Testis (tissue), 3 donors: ENCODE results near the gene PLA1A. TPM values are rescaled to one million over a fixed set of nuclear protein-coding genes. Genes with fewer than 3 reads are reported as not detected.

Experiments used
- DNase-seq: peaks from one replicate; pipeline ENCODE4 v3.0.0-alpha.2; 2019
- H3K27ac ChIP-seq, 2 donors: fragments of 200-600 bp; sonication (generic); one replicate each; pipeline ENCODE4 v1.5.1; 2019
- H3K27me3 ChIP-seq: fragments of 200-600 bp; sonication (generic); one replicate; pipeline ENCODE4 v1.5.1; 2019
- H3K36me3 ChIP-seq: fragments of 200-600 bp; sonication (generic); one replicate; pipeline ENCODE4 v1.5.1; 2017; ENCODE audit warnings: low read depth; ENCODE audit errors: missing control alignments
- H3K4me1 ChIP-seq: fragments of 200-600 bp; sonication (generic); one replicate; pipeline ENCODE4 v1.5.1; 2019
- H3K4me3 ChIP-seq, 2 donors: fragments of 200-600 bp; sonication (generic); one replicate each; pipeline ENCODE4 v1.5.1; 2017 to 2019
- H3K9me3 ChIP-seq: fragments of 200-600 bp; sonication (generic); one replicate; pipeline ENCODE4 v1.5.1; 2017
- POLR2A ChIP-seq: fragments of 450-650 bp; IDR thresholded peaks from one replicate; pipeline ENCODE4 v1.6.1; 2017; ENCODE audit warnings: antibody characterized with exemption, mild to moderate bottlenecking, moderate library complexity
- WGBS, 2 donors: methylation state at CpG; one replicate each; pipeline ENCODE4 v1.1.5; 2018; 5-methylcytosine and 5-hydroxymethylcytosine counted together
- intact Hi-C: fragments of 100-400 bp; cut with DNase I; formaldehyde crosslinking; loops from one replicate; pipeline ENCODE4 v1.15.1; 2023; ENCODE audit warnings: low total_unique reads
- polyA plus RNA-seq: library from polyadenylated mRNA; stranded (reverse); fragments of 350-450 nt; fragmentation: Illumina TruSeq; extraction: RNeasy Lipid Tissue Mini Kit (QIAGEN cat#74804); gene quantifications from one replicate; pipeline ENCODE4 v1.2.3, GENCODE V29; 2014; ENCODE audit warnings: low read depth, low replicate concordance; ENCODE audit not compliant: insufficient read depth
- total RNA-seq, 2 donors: library from RNA; depleted of rRNA; stranded (reverse); fragments of >200 nt; gene quantifications; one replicate each; pipeline ENCODE4 v1.2.3, GENCODE V29; 2016
- TF ChIP-seq, protein P1 (sequence below), 3 experiments: fragments of 450-650 bp in 2 of 3; fragments of 200-600 bp in 1 of 3; sonication (generic) in 1 of 3; IDR thresholded peaks; one replicate each; pipeline ENCODE4 v1.5.1; 2016 to 2019; ENCODE audit warnings: antibody characterized with exemption in 3 of 3, mild to moderate bottlenecking in 2 of 3, moderate library complexity in 1 of 3

Gene PLA1A
- total and polyA plus RNA-seq, 3 donors from 2014 or later: 0.87 to 8.7 (median 2.7) TPM

DNA sequence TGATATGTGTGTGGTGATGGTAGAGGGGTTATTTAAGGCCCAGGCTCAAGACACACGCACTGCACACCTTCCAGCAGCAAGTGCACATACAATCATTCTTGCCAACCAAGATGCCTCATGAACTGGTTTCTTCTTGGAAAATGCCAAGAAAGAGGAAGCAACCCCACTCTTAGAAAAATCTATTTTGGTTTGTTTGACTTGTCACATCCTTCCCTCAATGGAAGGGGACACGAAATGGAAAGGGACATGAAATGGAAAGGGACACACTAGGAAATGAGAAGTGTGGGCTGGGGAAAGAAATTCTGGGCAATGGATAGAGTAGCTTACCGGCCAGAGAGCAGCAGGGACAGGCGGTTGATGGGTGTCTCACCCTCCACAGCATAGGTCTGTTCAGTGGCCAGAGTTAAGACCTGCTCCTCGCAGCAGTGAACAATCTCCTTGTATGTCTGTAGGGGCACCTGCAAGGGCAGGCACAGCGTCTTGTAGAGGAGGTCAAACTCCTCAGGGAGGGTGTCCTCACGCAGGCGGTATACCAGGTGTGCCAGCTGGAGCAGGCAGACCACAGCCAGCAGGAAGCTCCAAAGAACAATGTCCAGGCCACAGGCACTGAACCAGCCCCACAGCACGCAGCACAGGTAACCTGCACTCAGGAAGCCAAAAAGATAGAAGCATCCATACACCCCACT, 62.1 kb downstream of the PLA1A start:
- Histone ChIP-seq H3K4me1 (peaks cover 22% of the 10 kb centered on the region), H3K27me3 (no peaks in the 10 kb centered on the region), H3K36me3 (no peaks in the 10 kb centered on the region), H3K9me3 (no peaks in the 10 kb centered on the region), H3K4me3 (no peak overlapping the region), H3K27ac (peak overlapping the region; percentile 6 to 33)
- TF ChIP-seq, protein P1, sequence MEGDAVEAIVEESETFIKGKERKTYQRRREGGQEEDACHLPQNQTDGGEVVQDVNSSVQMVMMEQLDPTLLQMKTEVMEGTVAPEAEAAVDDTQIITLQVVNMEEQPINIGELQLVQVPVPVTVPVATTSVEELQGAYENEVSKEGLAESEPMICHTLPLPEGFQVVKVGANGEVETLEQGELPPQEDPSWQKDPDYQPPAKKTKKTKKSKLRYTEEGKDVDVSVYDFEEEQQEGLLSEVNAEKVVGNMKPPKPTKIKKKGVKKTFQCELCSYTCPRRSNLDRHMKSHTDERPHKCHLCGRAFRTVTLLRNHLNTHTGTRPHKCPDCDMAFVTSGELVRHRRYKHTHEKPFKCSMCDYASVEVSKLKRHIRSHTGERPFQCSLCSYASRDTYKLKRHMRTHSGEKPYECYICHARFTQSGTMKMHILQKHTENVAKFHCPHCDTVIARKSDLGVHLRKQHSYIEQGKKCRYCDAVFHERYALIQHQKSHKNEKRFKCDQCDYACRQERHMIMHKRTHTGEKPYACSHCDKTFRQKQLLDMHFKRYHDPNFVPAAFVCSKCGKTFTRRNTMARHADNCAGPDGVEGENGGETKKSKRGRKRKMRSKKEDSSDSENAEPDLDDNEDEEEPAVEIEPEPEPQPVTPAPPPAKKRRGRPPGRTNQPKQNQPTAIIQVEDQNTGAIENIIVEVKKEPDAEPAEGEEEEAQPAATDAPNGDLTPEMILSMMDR (IDR thresholded peaks at IDR 0.05): no peak
- no peak for TF ChIP-seq POLR2A
- DNase-seq: no peak
- intact Hi-C loops: no loop called here
- WGBS, 2 donors: 86% methylated on average over 5 to 9 of the region's 9 CpGs

DNA sequence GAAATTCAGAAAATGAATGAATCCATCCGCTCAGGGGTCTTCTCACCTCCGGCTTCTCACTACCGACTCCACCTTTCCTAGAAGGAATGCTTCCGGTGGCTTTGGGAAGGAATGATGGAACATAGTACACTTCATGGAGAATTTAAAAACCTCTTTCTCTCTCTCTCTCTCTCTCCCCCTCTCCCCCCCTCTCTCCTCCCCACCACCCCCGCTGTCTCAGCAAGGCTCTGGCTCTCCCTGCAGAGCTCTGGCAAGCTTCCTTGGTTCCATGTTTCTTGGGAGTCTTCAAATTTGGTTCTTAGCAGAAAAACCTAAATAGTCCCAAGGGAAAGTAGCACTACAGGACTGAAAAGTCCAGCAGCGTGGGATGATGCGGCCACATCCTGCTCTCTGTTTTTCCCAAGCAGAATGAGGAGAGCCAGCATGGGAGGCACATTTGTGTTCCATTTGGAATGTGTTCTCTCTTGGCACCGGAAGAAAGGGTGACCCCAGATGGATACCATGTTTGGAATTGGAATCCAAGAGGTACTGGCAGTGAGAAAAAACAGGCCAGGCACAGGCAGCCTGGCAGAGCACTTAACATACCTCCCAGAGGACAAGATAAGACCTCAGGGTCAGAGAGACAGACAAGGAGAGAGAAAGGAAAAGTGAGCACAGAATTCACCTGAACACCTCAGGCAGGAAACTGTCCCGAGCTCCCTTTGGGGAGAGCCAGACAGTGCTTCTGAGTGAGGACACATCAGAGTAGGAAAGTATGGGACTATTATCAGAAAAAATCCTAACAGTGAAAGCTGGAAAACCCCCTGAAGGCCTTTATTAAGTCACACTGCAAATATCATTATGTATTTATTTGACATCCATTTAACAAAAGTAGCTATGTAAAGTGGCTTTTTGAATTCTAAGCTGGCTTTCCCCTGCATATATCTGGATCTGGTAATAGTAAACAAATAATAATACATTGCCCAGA, 63.1 kb downstream of the PLA1A start, which contains the start of gene POPDC2:
POPDC2 (minus strand) TSS at position 116 of the 967 bp plus-strand sequence. CDS start 166 bp downstream, outside the sequence.
- no peak for DNase-seq
- H3K27ac ChIP-seq: peak within 1 kb of the TSS; percentile 6 to 71

DNA sequence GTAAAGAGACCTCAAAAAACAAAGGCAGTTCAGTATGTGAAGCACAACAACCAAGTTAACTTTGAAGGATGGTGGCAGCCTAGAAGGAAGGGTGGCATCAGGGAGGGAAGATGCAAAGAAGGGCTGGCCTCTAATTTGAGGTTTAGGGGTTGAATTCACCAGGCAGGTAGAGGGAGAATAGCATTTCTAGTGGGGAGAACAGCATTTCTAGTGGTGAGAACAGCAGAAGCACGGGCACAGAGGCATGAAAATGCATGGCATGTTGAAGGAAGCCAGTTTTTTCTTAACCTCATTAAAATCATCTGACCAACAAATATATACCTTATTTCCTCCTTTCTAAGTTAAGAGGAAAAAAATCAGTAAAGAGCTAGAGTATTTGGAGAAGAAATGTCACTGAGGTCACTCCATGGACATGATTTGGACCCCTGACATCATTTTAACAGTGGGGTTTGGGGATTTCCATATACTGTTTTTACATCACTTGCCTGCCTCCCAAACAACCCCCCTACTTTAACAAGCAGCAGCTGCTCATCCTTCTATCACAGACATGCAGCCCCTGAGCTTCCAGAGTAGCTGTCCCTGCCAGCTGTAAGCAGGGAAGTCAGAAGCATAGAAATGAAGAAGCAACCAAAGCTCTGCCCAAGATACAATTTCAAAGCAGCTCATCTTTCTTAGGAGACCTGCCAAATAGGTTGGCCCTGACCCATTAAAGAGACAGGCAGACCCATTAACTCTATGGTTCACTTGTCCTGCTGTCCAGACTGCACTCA, 65.1 kb downstream of the PLA1A start:
- intact Hi-C loops: no loop called here
- DNase-seq: peak; percentile 53
- TF ChIP-seq POLR2A: no peak
- TF ChIP-seq, protein P1 (IDR thresholded peaks at IDR 0.05): no peak
- H3K4me1 ChIP-seq: peaks cover 28% of the 10 kb centered on the region
- peak overlapping the region in 1 of 2 donors; percentile 19 for H3K27ac ChIP-seq
- H3K36me3 ChIP-seq: no peaks in the 10 kb centered on the region
- WGBS, 2 donors: 58 to 88% methylated on average over 1 of the region's 1 CpG
- no peaks in the 10 kb centered on the region for H3K27me3 ChIP-seq
- no peak overlapping the region for H3K4me3 ChIP-seq
- no peaks in the 10 kb centered on the region for H3K9me3 ChIP-seq

More for the DNA sequence above, 63.1 kb downstream of the PLA1A start, which contains the start of gene POPDC2:
- H3K36me3 ChIP-seq: no peaks in the 10 kb centered on the region
- no peaks in the 10 kb centered on the region for H3K9me3 ChIP-seq
- no peak within 1 kb of the TSS for H3K4me3 ChIP-seq
- H3K27me3 ChIP-seq: no peaks in the 10 kb centered on the region
- TF ChIP-seq POLR2A: no peak
- intact Hi-C loops: no loop called here
- WGBS, 2 donors: 55 to 72% methylated on average over 8 to 9 of the region's 9 CpGs
- H3K4me1 ChIP-seq: peaks cover 28% of the 10 kb centered on the region

DNA sequence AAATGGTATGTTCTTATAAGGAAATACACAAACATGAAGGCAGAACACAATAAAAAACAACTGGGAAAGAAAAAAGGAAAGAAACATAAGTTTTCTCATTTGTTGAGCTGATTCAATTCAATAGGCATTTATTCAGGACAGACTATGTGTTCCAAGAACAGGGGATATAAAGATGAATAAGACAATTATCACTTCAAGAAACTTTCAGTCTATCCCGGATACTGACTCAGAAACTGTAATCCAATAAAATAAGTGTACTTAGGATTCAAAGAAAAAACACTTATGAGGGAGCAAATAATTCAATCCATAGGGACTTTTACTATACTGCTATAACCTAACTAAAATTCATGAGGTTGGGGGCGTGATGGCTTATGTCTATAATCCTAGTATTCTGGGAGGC, 66.2 kb downstream of the PLA1A start:
- Histone ChIP-seq H3K27me3 (no peaks in the 10 kb centered on the region), H3K4me3 (no peak overlapping the region), H3K36me3 (no peaks in the 10 kb centered on the region), H3K27ac (no peak overlapping the region), H3K4me1 (peaks cover 28% of the 10 kb centered on the region), H3K9me3 (no peaks in the 10 kb centered on the region)
- WGBS, 2 donors: 66 to 77% methylated on average over 2 of the region's 2 CpGs
- DNase-seq: no peak
- TF ChIP-seq, protein P1 (IDR thresholded peaks at IDR 0.05): no peak
- TF ChIP-seq POLR2A: no peak
- intact Hi-C loops: no loop called here
